ENCODE data around the gene ZFP42.

ZFP42 gene

DNA sequence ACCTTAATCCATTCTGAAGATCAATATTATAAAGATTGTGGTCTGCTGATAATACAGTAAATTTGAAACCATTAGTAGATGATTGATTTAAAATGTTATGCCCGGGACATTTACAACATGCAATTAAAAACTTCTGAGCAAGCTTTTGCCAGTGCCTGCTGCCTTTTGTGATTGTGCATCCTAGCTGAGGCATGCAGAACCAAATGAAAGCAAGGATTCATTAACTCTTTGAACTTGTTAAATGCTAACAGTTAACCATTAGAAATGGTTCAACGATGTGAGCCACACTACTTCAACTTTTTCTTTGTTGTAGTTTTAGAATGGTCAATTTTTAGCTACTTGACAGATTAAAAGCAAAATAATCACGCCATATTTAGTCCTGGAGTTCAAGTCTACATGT, 51.1 kb downstream of the ZFP42 start:
- no peak for TF ChIP-seq CTCF (IDR thresholded peaks at IDR 0.05; ENCODE audit: insufficient read depth, low read length, poor library complexity, severe bottlenecking)
- Histone ChIP-seq H3K27me3 (replicated peaks; ENCODE audit: control insufficient read depth, insufficient read depth, low read length) (no peaks in the 10 kb centered on the region), H3K4me3 (replicated peaks; ENCODE audit: low read depth, low read length) (no peak overlapping the region), H3K36me3 (ENCODE audit: control insufficient read depth, insufficient read depth, low read length) (no peaks in the 10 kb centered on the region)
- no peak for DNase-seq (ENCODE audit: extremely low read depth, insufficient read length)

- no peak for DNase-seq (ENCODE audit: extremely low read depth, insufficient read length)
- Histone ChIP-seq H3K4me3 (replicated peaks; ENCODE audit: low read depth, low read length) (no peak overlapping the region), H3K36me3 (ENCODE audit: control insufficient read depth, insufficient read depth, low read length) (no peaks in the 10 kb centered on the region), H3K27me3 (replicated peaks; ENCODE audit: control insufficient read depth, insufficient read depth, low read length) (no peaks in the 10 kb centered on the region)
- no peak for TF ChIP-seq CTCF (IDR thresholded peaks at IDR 0.05; ENCODE audit: insufficient read depth, low read length, poor library complexity, severe bottlenecking)
Measured at GRCh38 chr4:188053302-188053701, 57.7 kb downstream of the ZFP42 start.
